ENCODE measurements around the gene ZCCHC13.
"Not testable (repeated sequence)": the region's sequence is repeated elsewhere in the genome, so short reads cannot be mapped to it uniquely, and the experiment has no call there.

Gene ZCCHC13

GRCh38 chrX:74324131-74324530 lies 20.2 kb downstream of the ZCCHC13 start:
- DNase-seq: no peak

DNA sequence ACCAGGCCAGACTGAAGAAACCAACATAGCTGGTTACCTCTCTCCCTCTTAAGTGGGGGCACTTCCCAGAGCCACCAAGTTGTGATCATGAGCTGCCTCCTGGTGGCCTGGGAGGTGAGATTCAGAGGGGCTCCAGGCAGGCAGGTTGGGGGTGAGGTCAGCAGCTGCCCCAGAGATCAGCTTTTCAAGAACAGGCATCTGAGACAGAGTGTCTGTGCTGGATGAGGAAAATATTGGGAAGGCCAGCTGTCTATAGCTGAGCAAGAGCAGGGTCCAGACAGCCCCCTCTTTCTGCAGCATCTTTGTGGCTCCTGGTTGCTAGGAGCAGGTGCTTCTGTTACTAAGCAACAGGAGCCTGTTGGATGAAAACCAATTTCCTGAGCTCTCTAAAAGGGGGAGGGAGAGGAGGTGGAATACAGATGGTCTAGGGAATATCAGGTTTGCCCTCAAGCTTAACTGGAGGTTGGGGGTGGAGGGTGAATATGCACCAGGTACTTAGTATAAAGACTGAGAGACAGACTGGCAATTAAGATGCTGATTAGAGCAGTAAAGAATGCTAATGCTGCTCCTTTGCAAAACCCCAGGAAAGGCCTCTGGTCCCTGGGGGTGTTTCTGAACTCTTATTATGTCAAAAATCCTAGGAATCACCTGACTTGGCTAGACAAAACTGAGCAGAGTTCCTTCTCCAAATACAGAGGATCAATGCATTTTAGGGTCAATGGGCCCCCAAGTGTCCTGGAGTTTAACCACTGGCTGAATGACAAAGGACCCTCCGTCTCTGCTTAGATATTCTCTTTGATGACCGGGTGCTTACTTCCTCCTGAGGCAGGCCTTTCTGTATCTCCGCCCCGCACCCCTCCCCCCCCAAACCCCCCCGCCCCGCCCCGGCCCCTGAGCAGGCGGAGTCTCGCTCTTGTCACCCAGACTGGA lies 21.4 kb downstream of the ZCCHC13 start:
- peak; percentile 88 for DNase-seq

- no peak for DNase-seq
These were observed 34.9 kb downstream of the ZCCHC13 start for GRCh38 chrX:74338852-74339251.

GRCh38 chrX:74340051-74340450 lies 36.1 kb downstream of the ZCCHC13 start:
- no peak for DNase-seq

GRCh38 chrX:74342211-74342610 lies 38.2 kb downstream of the ZCCHC13 start:
- DNase-seq: not testable (repeated sequence)

DNA sequence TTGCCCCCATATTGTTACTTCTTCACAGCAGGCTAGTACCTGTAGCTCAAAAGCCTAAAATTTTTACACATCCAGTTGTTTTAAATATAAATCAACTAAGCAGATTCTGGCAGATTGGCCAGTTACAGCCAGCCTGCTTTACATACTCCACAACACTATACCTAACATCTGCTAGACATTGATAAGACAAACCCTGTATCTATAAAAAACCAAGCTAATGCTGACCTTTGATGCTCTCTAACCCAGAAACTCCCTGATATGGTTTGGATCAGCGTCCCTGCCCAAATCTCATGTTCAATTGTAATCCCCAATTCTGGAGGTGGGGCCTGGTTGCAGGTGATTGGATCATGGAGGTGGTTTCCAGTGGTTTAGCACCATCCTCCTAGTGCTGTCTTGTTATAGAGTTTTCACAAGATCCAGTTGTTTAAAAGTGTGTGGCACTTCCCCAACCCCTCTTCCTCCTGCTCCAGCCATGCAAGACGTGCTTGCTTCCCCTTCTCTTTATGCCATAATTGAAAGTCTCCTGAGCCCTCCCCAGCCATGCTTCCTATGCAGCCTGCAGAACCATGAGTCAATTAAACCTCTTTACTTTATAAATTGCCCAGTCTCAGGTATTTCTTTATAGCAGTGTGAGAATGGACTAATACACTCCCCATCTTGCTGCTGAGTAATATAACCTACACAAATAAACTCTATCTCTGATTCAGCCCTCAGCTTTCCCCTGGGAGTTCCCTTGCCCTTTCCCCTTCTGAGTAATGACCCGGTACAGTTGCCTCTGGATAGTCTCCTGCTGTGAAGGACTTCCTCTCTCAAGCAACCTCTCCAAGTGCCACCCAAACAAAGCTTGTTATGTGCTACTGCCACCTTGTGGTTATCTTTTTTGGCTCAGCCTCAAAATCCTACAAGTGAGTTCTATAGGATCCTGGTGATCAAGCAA lies 39.6 kb downstream of the ZCCHC13 start:
- peak; percentile 71 for DNase-seq

DNA sequence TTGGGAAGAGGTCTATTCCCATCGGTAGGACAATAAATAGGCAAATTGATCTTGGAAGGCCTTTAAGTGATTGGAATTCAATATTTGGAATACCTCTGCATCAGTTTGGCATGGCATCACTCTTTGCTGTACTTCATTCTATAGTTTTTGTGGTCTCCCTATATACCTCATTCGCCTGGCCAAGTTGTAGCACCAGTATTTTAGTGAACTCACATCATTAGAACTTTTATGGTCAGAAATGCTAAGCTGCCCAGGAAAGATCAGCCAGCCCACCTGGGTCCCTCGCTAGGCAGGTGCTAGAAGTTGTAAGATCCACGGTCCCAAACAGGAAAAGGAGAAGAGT lies 40.3 kb downstream of the ZCCHC13 start:
- no peak for DNase-seq

DNA sequence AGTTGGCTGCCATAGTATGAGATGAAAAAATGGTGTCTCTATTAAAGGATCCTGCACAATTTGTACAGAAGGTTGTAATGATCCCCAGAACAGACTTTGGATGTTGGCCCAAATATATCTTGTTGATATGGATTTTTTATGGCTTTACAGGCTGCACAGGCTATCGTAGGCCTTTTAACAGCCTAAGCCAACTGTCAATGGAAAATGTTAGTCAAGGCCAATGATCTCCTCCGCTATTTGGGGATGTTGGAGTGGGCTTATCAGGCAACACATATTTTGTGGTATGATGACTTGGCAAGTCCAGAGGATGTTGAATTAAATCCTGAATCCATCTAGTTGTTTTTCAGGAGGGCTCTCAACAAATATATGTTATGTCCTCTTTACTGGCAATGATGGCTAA lies 42.1 kb downstream of the ZCCHC13 start:
- DNase-seq: no peak

DNA sequence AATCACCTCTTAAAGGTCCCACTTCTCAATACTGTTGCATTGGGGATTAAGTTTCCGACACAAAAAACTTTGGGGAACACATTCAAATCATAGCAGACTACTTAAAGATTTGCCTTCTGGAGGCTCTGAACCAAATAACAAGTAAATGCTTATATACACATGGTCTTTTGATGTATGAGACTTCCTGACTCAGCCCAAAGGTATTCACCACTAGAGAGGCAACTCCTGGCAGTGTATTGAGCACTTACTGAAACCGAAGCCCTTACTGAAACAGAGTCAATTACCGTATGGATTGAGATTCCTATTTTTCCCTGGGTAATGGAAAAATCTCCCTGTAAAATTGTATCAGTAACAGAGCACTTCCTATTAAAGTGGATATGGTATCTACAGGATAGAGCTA lies 45.4 kb downstream of the ZCCHC13 start:
- no peak for DNase-seq

- DNase-seq: no peak
These were observed 47.8 kb downstream of the ZCCHC13 start for GRCh38 chrX:74351760-74352159.

DNA sequence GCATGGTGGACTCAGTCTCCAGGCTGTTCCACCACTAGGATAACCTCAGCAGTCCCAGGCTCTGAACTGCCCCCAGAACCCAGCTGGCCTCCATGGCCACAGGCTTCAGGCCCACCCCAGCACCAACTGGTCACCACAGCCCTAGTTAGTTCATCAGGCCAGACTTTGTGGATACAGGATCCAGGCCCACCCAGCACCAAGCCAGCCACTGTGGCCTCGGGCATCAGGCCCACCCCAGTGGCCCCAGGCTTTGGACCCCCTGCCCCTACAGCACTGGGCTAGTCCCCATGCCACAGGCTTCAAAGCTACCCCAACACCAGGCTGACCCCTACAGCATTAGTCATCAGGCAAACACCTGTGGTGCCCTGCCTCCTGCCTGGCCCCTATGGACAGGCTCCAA lies 50.0 kb downstream of the ZCCHC13 start:
- no peak for DNase-seq
